ENCODE results near the gene SDC1.

Gene SDC1

DNA sequence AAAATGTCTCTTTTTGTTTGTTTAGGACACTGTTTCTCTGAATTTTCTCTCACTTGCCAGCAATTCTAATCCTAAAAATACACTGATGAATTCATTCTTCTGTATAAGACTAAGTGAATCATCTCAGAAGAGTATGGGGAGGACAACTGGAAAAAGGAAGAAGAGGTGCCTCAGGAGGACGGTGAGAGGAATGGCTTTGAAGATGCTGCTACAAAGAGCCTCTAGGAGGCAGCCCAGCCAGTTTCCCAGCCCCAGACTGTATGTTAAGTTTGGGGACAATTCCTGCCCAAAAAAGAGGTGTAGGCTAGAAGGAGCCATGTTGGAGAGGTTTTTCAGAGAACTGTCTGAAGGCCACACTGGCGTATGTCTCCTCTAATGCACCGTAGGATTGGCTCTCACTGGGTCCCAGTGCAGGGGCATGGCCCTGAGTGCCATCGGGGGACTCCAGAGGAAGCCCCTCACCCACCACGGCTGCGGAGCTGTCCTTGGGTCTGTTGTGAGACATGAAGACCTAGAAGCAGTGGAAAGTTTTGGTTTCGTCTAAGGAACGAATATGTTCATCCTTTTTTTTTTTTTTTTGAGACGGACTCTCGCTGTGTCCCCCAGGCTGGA, 3.1 kb upstream of the SDC1 start:
- Histone ChIP-seq H3K4me2 (ENCODE audit: low read length) (no peak overlapping the region), H3K9ac (no peak overlapping the region), H3K79me2 (no peaks in the 10 kb centered on the region), H3K36me3 (ENCODE audit: control insufficient read depth, insufficient read depth, low read length) (no peaks in the 10 kb centered on the region), H3K9me3 (ENCODE audit: control insufficient read depth, low read length) (no peaks in the 10 kb centered on the region), H3K4me3 (ENCODE audit: low read depth, low read length) (no peak overlapping the region), H2AFZ (no peak overlapping the region), H3K27ac (no peak overlapping the region), H3K27me3 (ENCODE audit: control insufficient read depth, insufficient read depth, low read length) (no peaks in the 10 kb centered on the region), H3K4me1 (peaks cover 2% of the 10 kb centered on the region)
- TF ChIP-seq, protein P1, sequence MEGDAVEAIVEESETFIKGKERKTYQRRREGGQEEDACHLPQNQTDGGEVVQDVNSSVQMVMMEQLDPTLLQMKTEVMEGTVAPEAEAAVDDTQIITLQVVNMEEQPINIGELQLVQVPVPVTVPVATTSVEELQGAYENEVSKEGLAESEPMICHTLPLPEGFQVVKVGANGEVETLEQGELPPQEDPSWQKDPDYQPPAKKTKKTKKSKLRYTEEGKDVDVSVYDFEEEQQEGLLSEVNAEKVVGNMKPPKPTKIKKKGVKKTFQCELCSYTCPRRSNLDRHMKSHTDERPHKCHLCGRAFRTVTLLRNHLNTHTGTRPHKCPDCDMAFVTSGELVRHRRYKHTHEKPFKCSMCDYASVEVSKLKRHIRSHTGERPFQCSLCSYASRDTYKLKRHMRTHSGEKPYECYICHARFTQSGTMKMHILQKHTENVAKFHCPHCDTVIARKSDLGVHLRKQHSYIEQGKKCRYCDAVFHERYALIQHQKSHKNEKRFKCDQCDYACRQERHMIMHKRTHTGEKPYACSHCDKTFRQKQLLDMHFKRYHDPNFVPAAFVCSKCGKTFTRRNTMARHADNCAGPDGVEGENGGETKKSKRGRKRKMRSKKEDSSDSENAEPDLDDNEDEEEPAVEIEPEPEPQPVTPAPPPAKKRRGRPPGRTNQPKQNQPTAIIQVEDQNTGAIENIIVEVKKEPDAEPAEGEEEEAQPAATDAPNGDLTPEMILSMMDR (IDR thresholded peaks at IDR 0.05), result no peak

DNA sequence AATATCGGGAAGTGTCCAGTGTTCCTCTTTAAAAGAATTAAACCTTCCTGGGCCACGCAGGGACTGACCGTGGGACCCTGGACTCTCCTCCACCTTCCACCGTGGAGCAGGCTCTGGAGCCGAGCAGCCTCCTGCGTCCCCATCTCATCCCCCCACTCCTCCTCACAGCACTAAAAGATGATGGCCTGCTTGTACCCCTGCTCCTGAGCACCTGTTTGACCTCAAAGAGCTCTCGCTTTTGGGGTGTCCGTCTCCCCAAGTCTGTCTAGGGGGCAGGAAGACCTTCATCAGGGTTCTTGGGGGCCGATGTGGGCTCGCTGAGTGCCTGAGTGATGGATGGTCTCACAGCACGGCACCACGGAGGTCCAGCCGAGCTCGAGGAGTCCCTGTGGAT, 1.2 kb upstream of the SDC1 start:
- H2AFZ ChIP-seq, result no peak overlapping the region
- no peaks in the 10 kb centered on the region for H3K9me3 ChIP-seq (ENCODE audit: control insufficient read depth, low read length)
- no peaks in the 10 kb centered on the region for H3K27me3 ChIP-seq (ENCODE audit: control insufficient read depth, insufficient read depth, low read length)
- no peaks in the 10 kb centered on the region for H3K36me3 ChIP-seq (ENCODE audit: control insufficient read depth, insufficient read depth, low read length)
- H3K4me3 ChIP-seq (ENCODE audit: low read depth, low read length), result no peak overlapping the region
- H3K27ac ChIP-seq, result no peak overlapping the region
- TF ChIP-seq, protein P1 (IDR thresholded peaks at IDR 0.05), result no peak
- H3K4me2 ChIP-seq (ENCODE audit: low read length), result no peak overlapping the region
- H3K4me1 ChIP-seq, result peaks cover 2% of the 10 kb centered on the region
- H3K9ac ChIP-seq, result no peak overlapping the region
- H3K79me2 ChIP-seq, result no peaks in the 10 kb centered on the region

DNA sequence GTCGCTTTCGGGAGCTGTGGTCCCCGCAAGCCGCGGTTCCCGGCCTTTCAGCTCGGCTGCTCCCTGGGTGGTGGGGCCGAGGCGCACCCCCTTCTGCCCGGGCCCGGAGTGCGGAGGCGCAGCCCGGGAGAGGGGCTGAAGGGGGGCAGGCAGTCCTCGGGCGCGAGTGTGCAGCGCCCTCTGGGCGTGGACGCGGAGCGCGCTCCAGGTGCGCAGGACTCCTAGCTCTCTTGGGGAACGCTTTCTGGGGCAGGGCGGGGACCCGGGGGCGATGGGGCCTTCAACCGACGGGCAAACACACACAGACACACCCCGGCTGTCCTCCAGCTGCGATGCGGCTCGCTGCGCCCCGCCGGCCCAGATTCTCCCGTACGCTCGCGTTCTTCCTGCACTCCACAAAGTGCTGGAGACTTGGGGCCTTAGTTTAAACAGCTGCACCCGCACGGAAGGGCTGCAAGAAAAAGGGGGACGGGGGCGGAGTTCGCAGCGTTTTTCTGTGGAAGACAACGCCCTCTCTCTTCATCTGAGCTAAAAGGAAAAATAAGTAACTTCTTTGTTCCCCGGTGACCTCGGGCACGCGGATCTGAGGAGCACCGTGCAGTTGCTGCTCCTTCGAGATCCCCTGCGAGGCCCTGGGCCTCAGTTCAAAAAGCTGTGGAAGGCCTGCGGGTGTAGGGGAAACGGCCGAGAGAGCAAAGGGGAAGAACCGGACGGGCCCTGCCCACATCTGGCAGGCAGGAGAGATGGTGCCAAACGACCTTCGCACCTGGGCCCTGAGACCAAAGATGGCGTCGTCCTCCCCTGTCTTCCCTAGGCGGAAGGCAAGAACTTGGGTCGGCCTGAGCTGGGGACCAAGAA, 593 bp upstream of the SDC1 start:
- peaks cover 2% of the 10 kb centered on the region for H3K4me1 ChIP-seq
- TF ChIP-seq, protein P1 (IDR thresholded peaks at IDR 0.05), result peak; percentile 68
- no peaks in the 10 kb centered on the region for H3K27me3 ChIP-seq (ENCODE audit: control insufficient read depth, insufficient read depth, low read length)
- peak overlapping the region; percentile 64 for H3K27ac ChIP-seq
- no peaks in the 10 kb centered on the region for H3K79me2 ChIP-seq
- H3K36me3 ChIP-seq (ENCODE audit: control insufficient read depth, insufficient read depth, low read length), result no peaks in the 10 kb centered on the region
- no peak overlapping the region for H3K9ac ChIP-seq
- peak overlapping the region; percentile 81 for H3K4me2 ChIP-seq (ENCODE audit: low read length)
- no peaks in the 10 kb centered on the region for H3K9me3 ChIP-seq (ENCODE audit: control insufficient read depth, low read length)
- H2AFZ ChIP-seq, result peak overlapping the region; percentile 96
- H3K4me3 ChIP-seq (ENCODE audit: low read depth, low read length), result peak overlapping the region; percentile 40

DNA sequence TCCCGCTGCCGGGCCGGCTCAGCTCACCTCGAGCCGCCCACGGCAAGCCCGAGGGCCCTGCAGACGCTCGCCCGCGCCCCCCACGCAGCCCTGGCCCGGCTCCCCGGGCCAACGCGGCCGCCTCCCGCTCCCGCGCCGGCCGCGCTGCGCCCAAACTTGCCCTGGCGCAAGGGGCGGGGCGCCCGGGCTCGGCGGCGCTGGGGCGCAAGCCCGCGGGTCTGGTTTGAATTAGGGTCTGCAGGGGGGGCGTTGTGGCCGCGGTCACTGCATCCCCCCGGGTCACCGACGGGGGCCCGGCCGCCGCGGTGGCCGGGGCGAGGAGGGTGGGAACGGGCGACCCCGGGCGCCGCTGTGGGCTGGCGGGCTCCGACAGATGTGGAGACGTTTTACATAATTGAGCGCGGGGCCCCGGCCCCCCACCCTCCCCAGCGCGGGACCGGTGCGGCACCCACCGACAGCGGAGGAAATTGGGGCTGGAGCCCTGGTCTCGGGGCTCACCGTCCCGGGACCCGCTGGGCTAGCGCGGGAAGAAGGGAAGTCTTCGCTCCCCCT, 690 bp downstream of the SDC1 start:
- Histone ChIP-seq H3K9ac (no peak overlapping the region), H3K36me3 (ENCODE audit: control insufficient read depth, insufficient read depth, low read length) (no peaks in the 10 kb centered on the region), H3K27me3 (ENCODE audit: control insufficient read depth, insufficient read depth, low read length) (no peaks in the 10 kb centered on the region), H3K4me2 (ENCODE audit: low read length) (peak overlapping the region; percentile 78), H3K9me3 (ENCODE audit: control insufficient read depth, low read length) (no peaks in the 10 kb centered on the region), H3K4me1 (peaks cover 2% of the 10 kb centered on the region), H3K4me3 (ENCODE audit: low read depth, low read length) (peak overlapping the region; percentile 48), H2AFZ (peak overlapping the region; percentile 96), H3K79me2 (no peaks in the 10 kb centered on the region), H3K27ac (peak overlapping the region; percentile 39)
- TF ChIP-seq, protein P1 (IDR thresholded peaks at IDR 0.05), result no peak

Measured in parathyroid adenoma (tissue), 2 donors.